Endothelial cell of umbilical vein (primary cell): ENCODE data around the gene TUBB4B. TPM values are rescaled to one million over a fixed set of nuclear protein-coding genes. Genes with fewer than 3 reads are reported as not detected.

Experiments used
- BruUV-seq: library from RNA; stranded (reverse); fragments of 400-500 nt; replicated peaks from 2 replicates; lab custom pipeline; 2021; lab: Mats Ljungman, UMichigan
- CTCF ChIA-PET: fragments of 300-600, 350-600 bp; sonication (Branson Sonifier 250); formaldehyde crosslinking; loops from one replicate; lab custom pipeline; 2021; ENCODE audit warnings: antibody characterized with exemption, inconsistent platforms; lab: Charles Lee
- POLR2A ChIA-PET: fragments of 300-600, 350-600 bp; sonication (Branson Sonifier 250); formaldehyde crosslinking; loops from one replicate; lab custom pipeline; 2021; ENCODE audit warnings: antibody characterized with exemption, inconsistent platforms; lab: Charles Lee
- DNase-seq: peaks from one replicate; pipeline ENCODE4 v3.0.0-alpha.2; 2011; ENCODE audit warnings: low read depth, low spot score
- FAIRE-seq: peaks from 2 replicates; lab custom pipeline; 2011; peaks lifted over from hg19 to GRCh38; lab: Jason Lieb, UNC
- H2AFZ ChIP-seq: 2 replicates; pipeline ENCODE4 v1.6.0; 2012; ENCODE audit warnings: low read depth, low read length, control low read depth, inconsistent platforms
- H3K27ac ChIP-seq: 2 replicates; pipeline ENCODE4 v1.5.1; 2011; ENCODE audit warnings: low read depth, mild to moderate bottlenecking, control low read depth, low read length, moderate library complexity; ENCODE audit not compliant: insufficient read depth
- H3K27me3 ChIP-seq, 2 experiments: 2 replicates each; pipeline versions ENCODE4 v1.6.0 to v1.6.1; 2011; ENCODE audit warnings: low read length in 2 of 2, mixed read lengths in 1 of 2; ENCODE audit not compliant: control insufficient read depth in 2 of 2, insufficient read depth in 2 of 2
- H3K36me3 ChIP-seq, 2 experiments: 2 replicates in 1 of 2; 3 replicates in 1 of 2; pipeline ENCODE4 v1.5.1; 2011; ENCODE audit warnings: low read length in 2 of 2, mild to moderate bottlenecking in 1 of 2, moderate library complexity in 1 of 2; ENCODE audit not compliant: control insufficient read depth in 2 of 2, insufficient read depth in 2 of 2; ENCODE audit errors: extremely low read depth in 1 of 2
- H3K4me1 ChIP-seq: 3 replicates; pipeline ENCODE4 v1.5.1; 2011; ENCODE audit warnings: mild to moderate bottlenecking, low read length; ENCODE audit not compliant: control insufficient read depth, insufficient read depth; ENCODE audit errors: extremely low read depth
- H3K4me2 ChIP-seq: 2 replicates; pipeline ENCODE4 v1.6.1; 2011; ENCODE audit warnings: low read length, control low read depth, mixed read lengths; ENCODE audit not compliant: insufficient read depth
- H3K4me3 ChIP-seq, 3 experiments: fragments of 200-600 bp in 1 of 3; sonication (generic), shearing (Covaris generic) in 1 of 3; replicated peaks in 1 of 3; 2 replicates each; pipeline ENCODE4 v1.5.1; 2011 to 2016; ENCODE audit warnings: control low read depth in 3 of 3, low read length in 3 of 3, mild to moderate bottlenecking in 2 of 3, inconsistent platforms in 1 of 3, low read depth in 1 of 3, moderate library complexity in 1 of 3; ENCODE audit not compliant: insufficient read depth in 1 of 3
- H3K79me2 ChIP-seq: 2 replicates; pipeline ENCODE4 v1.6.0; 2012; ENCODE audit warnings: low read length, inconsistent platforms; ENCODE audit not compliant: control insufficient read depth, insufficient read depth
- H3K9ac ChIP-seq: replicated peaks from 2 replicates; pipeline ENCODE3; 2011; ENCODE audit warnings: low read length, control low read depth; ENCODE audit not compliant: insufficient read depth; ENCODE audit errors: extremely low read depth
- H3K9me1 ChIP-seq: replicated peaks from 3 replicates; pipeline ENCODE4 v1.6.0; 2011; ENCODE audit warnings: mild to moderate bottlenecking, low read length; ENCODE audit not compliant: control insufficient read depth, insufficient read depth; ENCODE audit errors: extremely low read depth
- H3K9me3 ChIP-seq: replicated peaks from 2 replicates; pipeline ENCODE4 v1.5.1; 2012; ENCODE audit warnings: low read length, inconsistent platforms; ENCODE audit not compliant: control insufficient read depth, insufficient read depth
- H4K20me1 ChIP-seq: replicated peaks from 2 replicates; pipeline ENCODE3; 2011; ENCODE audit warnings: mild to moderate bottlenecking, low read length; ENCODE audit not compliant: control insufficient read depth, insufficient read depth; ENCODE audit errors: extremely low read depth
- EZH2 ChIP-seq: IDR thresholded peaks from 2 replicates; pipeline ENCODE4 v1.6.1; 2012; ENCODE audit warnings: borderline replicate concordance, low read depth, mild to moderate bottlenecking, moderate library complexity, low read length, inconsistent platforms; ENCODE audit not compliant: severe bottlenecking
- FOS ChIP-seq: IDR thresholded peaks from 2 replicates; pipeline ENCODE4 v1.6.1; 2011; ENCODE audit warnings: mild to moderate bottlenecking, low read length, moderate library complexity, borderline replicate concordance; ENCODE audit not compliant: insufficient read depth
- GATA2 ChIP-seq: IDR thresholded peaks from 2 replicates; pipeline ENCODE4 v1.7.0; 2011; ENCODE audit warnings: low read depth, mild to moderate bottlenecking, moderate library complexity, mixed read lengths, low read length; ENCODE audit not compliant: insufficient read length, insufficient read depth
- JUN ChIP-seq: IDR thresholded peaks from 2 replicates; pipeline ENCODE4 v1.6.1; 2011; ENCODE audit warnings: borderline replicate concordance, low read depth; ENCODE audit not compliant: insufficient read length, insufficient read depth
- MYC ChIP-seq: IDR thresholded peaks from one replicate; pipeline ENCODE4 v1.6.1; 2011; ENCODE audit warnings: mild to moderate bottlenecking, low read depth, low read length
- POLR2A ChIP-seq: IDR thresholded peaks from 2 replicates; pipeline ENCODE4 v1.6.1; 2012; ENCODE audit warnings: low read depth, mild to moderate bottlenecking, control low read depth, low read length
- POLR2AphosphoS5 ChIP-seq: IDR thresholded peaks from 2 replicates; pipeline ENCODE4 v1.6.1; 2012; ENCODE audit warnings: low read depth, mild to moderate bottlenecking, control low read depth, low read length, moderate library complexity; ENCODE audit not compliant: insufficient read depth
- dilution Hi-C: fragments of 300-500 bp; cut with MboI; formaldehyde crosslinking; loops from one replicate; pipeline ENCODE4 v1.15.0; 2019; ENCODE audit warnings: low sequenced_read_pairs; ENCODE audit not compliant: extremely low pct_ligation_motif_present
- intact Hi-C: fragments of 100-400 bp; cut with micrococcal nuclease; formaldehyde crosslinking; loops from one replicate; pipeline ENCODE4 v1.10.0; 2022
- polyA plus RNA-seq, 4 experiments: library from polyadenylated mRNA; depleted of rRNA in 3 of 4; stranded (reverse) in 3 of 4; unstranded in 1 of 4; fragments of >200 nt; gene quantifications; 2 replicates each; pipeline versions ENCODE4 v1.2.1 to v1.2.3, GENCODE V29; 2011 to 2012; ENCODE audit warnings: missing spikeins in 1 of 4
- total RNA-seq: library from RNA; stranded (reverse); gene quantifications from 2 replicates; pipeline ENCODE4 v1.2.3, GENCODE V29; 2021
- TF ChIP-seq, protein P1 (sequence below), 2 donors: IDR thresholded peaks; 1 replicate in 1 of 2; 2 replicates in 1 of 2; pipeline ENCODE4 v1.5.1; 2011; ENCODE audit warnings: low read length in 2 of 2, mild to moderate bottlenecking in 2 of 2, moderate library complexity in 2 of 2, control low read depth in 1 of 2, inconsistent platforms in 1 of 2, low read depth in 1 of 2; ENCODE audit not compliant: insufficient read depth in 1 of 2; ENCODE audit errors: extremely low read depth in 1 of 2
- TF ChIP-seq, protein P2 (sequence below): IDR thresholded peaks from 2 replicates; pipeline ENCODE4 v1.6.1; 2011; ENCODE audit not compliant: insufficient read depth, insufficient read length

The TUBB4B gene
- total and polyA plus RNA-seq, 2 donors (not counting 3 experiments of a cell fraction or from before 2014, with no cell fraction given): 418 to 558 TPM

DNA sequence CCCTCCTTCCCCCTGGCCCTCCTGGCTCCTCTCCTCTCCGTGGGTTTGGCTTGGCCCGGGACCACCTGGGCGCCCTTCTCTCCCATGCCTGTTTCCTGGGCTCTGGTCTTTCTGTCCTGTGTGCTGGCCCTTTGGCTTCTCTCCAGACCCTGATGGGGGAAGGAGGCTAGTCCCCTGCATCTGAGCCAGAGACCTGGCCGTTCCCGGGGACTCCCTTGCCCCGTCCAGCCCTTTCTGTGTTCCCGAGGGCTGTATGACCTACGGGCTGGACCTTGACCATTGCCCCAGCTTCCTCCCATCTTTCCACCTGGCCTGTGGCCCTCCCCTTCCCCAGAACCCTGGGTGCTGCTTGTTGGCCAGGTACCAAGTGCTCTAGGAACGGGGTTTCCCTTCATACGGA lies 22.4 kb downstream of the TUBB4B start:
- Histone ChIP-seq H3K27ac (no peak overlapping the region), H2AFZ (no peak overlapping the region), H3K36me3 (peaks cover 2 to 26% of the 10 kb centered on the region in 2 experiments), H3K4me3 (no peak overlapping the region), H3K27me3 (no peaks in the 10 kb centered on the region), H3K4me2 (no peak overlapping the region), H3K9ac (no peak overlapping the region), H3K4me1 (peaks cover 9% of the 10 kb centered on the region), H3K9me3 (no peaks in the 10 kb centered on the region), H3K9me1 (no peaks in the 10 kb centered on the region), H4K20me1 (no peaks in the 10 kb centered on the region), H3K79me2 (no peaks in the 10 kb centered on the region)
- BruUV-seq: no TSS peak
- ChIA-PET CTCF (interaction anchor here (1.8 to 3.1 kb wide), 2 partner anchors 27 to 140 kb away, joined by 4 to 23 read pairs; no protein-coding TSS in a partner anchor), POLR2A (no interaction called here)
- FAIRE-seq (no peak), DNase-seq (no peak)
- dilution Hi-C loops: no loop called here
- intact Hi-C loops: no loop called here
- TF ChIP-seq POLR2AphosphoS5: no peak
- TF ChIP-seq POLR2A: no peak
- TF ChIP-seq EZH2: no peak

DNA sequence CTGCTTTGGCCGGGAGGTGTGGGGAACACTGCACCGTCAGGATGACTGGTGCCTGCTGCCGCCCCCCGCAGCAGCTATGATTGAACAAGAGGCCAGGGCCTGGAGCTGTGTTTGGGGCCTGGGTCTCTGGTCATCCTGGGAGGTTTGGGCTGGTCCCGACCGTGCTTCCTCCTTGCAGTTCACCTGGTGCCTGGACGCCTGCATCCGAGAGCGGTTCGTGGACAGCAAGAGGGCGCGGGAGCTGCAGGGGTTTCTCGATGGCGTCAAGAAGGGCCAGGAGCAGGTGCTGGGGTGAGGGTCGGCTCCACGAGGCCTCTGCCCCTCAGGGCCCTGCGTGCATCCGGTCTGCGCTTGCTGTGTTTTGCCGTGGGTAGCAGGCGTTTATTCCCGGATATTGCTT lies 23.0 kb downstream of the TUBB4B start:
- Histone ChIP-seq H4K20me1 (no peaks in the 10 kb centered on the region), H3K4me1 (peaks cover 14% of the 10 kb centered on the region), H3K9me1 (no peaks in the 10 kb centered on the region), H3K27ac (no peak overlapping the region), H3K9ac (no peak overlapping the region), H3K79me2 (no peaks in the 10 kb centered on the region), H2AFZ (no peak overlapping the region), H3K4me2 (no peak overlapping the region), H3K4me3 (no peak overlapping the region), H3K36me3 (peaks cover 0 to 27% of the 10 kb centered on the region in 2 experiments), H3K9me3 (no peaks in the 10 kb centered on the region), H3K27me3 (no peaks in the 10 kb centered on the region)
- intact Hi-C loops (no loop called here), dilution Hi-C loops (no loop called here)
- BruUV-seq: no TSS peak
- no peak for FAIRE-seq
- ChIA-PET CTCF (interaction anchor here (1.5 kb wide), 1 partner anchor 28 kb away, joined by 6 read pairs; no protein-coding TSS in a partner anchor), POLR2A (no interaction called here)
- no peak for DNase-seq
- TF ChIP-seq, protein P1, sequence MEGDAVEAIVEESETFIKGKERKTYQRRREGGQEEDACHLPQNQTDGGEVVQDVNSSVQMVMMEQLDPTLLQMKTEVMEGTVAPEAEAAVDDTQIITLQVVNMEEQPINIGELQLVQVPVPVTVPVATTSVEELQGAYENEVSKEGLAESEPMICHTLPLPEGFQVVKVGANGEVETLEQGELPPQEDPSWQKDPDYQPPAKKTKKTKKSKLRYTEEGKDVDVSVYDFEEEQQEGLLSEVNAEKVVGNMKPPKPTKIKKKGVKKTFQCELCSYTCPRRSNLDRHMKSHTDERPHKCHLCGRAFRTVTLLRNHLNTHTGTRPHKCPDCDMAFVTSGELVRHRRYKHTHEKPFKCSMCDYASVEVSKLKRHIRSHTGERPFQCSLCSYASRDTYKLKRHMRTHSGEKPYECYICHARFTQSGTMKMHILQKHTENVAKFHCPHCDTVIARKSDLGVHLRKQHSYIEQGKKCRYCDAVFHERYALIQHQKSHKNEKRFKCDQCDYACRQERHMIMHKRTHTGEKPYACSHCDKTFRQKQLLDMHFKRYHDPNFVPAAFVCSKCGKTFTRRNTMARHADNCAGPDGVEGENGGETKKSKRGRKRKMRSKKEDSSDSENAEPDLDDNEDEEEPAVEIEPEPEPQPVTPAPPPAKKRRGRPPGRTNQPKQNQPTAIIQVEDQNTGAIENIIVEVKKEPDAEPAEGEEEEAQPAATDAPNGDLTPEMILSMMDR (IDR thresholded peaks at IDR 0.05; ENCODE audit: extremely low read depth in 1 of 2, insufficient read depth in 1 of 2, low read depth in 1 of 2, low read length in 2 of 2): no peak
- TF ChIP-seq MYC: no peak
- TF ChIP-seq FOS: no peak
- TF ChIP-seq EZH2: no peak
- no peak for TF ChIP-seq GATA2
- no peak for TF ChIP-seq POLR2A
- TF ChIP-seq POLR2AphosphoS5: no peak
- TF ChIP-seq JUN: no peak
- TF ChIP-seq, protein P2, sequence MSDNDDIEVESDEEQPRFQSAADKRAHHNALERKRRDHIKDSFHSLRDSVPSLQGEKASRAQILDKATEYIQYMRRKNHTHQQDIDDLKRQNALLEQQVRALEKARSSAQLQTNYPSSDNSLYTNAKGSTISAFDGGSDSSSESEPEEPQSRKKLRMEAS: no peak
